ENCODE measurements around the gene LSM6. TPM values are rescaled to one million over a fixed set of nuclear protein-coding genes. Genes with fewer than 3 reads are reported as not detected.

LSM6 gene
- total and polyA plus RNA-seq, 2 experiments from 2014 or later: 70.4 to 238 TPM

- TF ChIP-seq EZH2 (IDR thresholded peaks at IDR 0.05; ENCODE audit: low read depth, unreplicated experiment): no peak
Measured at GRCh38 chr4:146190456-146190855, 14.9 kb downstream of the LSM6 start (continued).

GRCh38 chr4:146191766-146192458 is 16.4 kb downstream of the LSM6 start:
- no peak for TF ChIP-seq REST (IDR thresholded peaks at IDR 0.05; ENCODE audit: unreplicated experiment)
- no peak for TF ChIP-seq EZH2 (IDR thresholded peaks at IDR 0.05; ENCODE audit: low read depth, unreplicated experiment)
- no peak for TF ChIP-seq ETS1 (IDR thresholded peaks at IDR 0.05)
- no peak for TF ChIP-seq ZNF331 (CRISPR knock-in tag; IDR thresholded peaks at IDR 0.05; ENCODE audit: low read depth)
- TF ChIP-seq POLR2AphosphoS5 (IDR thresholded peaks at IDR 0.05; ENCODE audit: low read depth): no peak
- no peak for TF ChIP-seq EZH2phosphoT487 (IDR thresholded peaks at IDR 0.05; ENCODE audit: unreplicated experiment)
- TF ChIP-seq ZNF462 (CRISPR knock-in tag; IDR thresholded peaks at IDR 0.05): no peak
- TF ChIP-seq JUNB (IDR thresholded peaks at IDR 0.05; ENCODE audit: unreplicated experiment): no peak
- TF ChIP-seq CTCF (conservative IDR thresholded peaks at IDR 0.05; ENCODE audit: low read depth in 2 of 2): no peak
- TF ChIP-seq CREB1 (CRISPR knock-in tag; IDR thresholded peaks at IDR 0.05; ENCODE audit: low read depth): no peak
- no peak for TF ChIP-seq ZNF114 (CRISPR knock-in tag; IDR thresholded peaks at IDR 0.05)
- Mint-ChIP-seq H3K4me1 (no peaks in the 10 kb centered on the region), H3K4me3 (no peak overlapping the region), H3K36me3 (ENCODE audit: low read depth) (peaks cover 35% of the 10 kb centered on the region; the same call in 2 of the 3 replicates), H3K27me3 (ENCODE audit: insufficient read depth, low read depth, poor library complexity) (peaks cover 1% of the 10 kb centered on the region), H3K9me3 (no peaks in the 10 kb centered on the region), H3K27ac (no peak overlapping the region)
- ATAC-seq: no peak
- Histone ChIP-seq H2AFZ (no peak overlapping the region), H3F3A (replicated peaks; ENCODE audit: low read depth) (no peaks in the 10 kb centered on the region), H3K27me3 (ENCODE audit: insufficient read depth) (no peaks in the 10 kb centered on the region), H3K4me2 (no peak overlapping the region), H3K9me2 (ENCODE audit: insufficient read depth) (no peaks in the 10 kb centered on the region), H3K27ac (ENCODE audit: low read depth) (no peak overlapping the region), H3K36me3 (ENCODE audit: insufficient read depth) (peaks cover 16% of the 10 kb centered on the region), H3K4me1 (ENCODE audit: insufficient read depth) (no peaks in the 10 kb centered on the region), H3K79me2 (replicated peaks; ENCODE audit: insufficient read depth) (no peaks in the 10 kb centered on the region), H3K4me3 (no peak overlapping the region), H4K20me1 (replicated peaks; ENCODE audit: insufficient read depth) (no peaks in the 10 kb centered on the region; the same call in none of the 2 replicates)
- DNase-seq (ENCODE audit: low spot score): peak; percentile 21

Measured in GM23338 (cell line).